ENCODE data around the gene CKLF.

DNA sequence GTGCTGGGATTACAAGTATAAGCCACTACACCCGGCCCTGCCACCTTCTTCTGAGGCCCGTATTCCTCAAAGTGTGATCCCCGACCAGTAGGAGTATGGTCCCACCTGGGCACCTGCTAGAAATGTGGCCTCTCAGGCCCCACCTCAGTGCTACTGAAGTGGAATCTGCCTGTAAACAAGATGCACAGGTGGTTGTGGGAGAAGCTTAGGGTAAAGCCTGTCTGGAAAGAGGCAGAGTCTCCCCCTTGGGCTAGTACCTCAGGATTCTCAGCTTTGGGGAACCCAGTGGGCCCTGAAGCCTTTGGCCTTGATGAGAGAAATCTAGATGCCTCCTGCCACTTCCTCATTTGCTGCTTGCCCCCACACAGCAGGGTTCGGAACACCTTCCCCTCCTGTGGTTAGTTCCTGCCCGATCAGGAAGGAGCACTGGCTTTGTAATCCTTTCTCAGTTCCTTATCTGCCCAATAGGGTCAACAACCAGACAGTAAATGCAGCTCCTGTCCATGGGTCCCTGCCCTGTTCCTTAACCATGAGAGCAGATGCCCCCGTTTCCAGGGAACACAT, 27.7 kb upstream of the CKLF start:
- TF ChIP-seq, protein P1, sequence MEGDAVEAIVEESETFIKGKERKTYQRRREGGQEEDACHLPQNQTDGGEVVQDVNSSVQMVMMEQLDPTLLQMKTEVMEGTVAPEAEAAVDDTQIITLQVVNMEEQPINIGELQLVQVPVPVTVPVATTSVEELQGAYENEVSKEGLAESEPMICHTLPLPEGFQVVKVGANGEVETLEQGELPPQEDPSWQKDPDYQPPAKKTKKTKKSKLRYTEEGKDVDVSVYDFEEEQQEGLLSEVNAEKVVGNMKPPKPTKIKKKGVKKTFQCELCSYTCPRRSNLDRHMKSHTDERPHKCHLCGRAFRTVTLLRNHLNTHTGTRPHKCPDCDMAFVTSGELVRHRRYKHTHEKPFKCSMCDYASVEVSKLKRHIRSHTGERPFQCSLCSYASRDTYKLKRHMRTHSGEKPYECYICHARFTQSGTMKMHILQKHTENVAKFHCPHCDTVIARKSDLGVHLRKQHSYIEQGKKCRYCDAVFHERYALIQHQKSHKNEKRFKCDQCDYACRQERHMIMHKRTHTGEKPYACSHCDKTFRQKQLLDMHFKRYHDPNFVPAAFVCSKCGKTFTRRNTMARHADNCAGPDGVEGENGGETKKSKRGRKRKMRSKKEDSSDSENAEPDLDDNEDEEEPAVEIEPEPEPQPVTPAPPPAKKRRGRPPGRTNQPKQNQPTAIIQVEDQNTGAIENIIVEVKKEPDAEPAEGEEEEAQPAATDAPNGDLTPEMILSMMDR (IDR thresholded peaks at IDR 0.05 in 4 of 5, conservative IDR thresholded peaks at IDR 0.05 in 1 of 5) = no peak
- no peak for TF ChIP-seq POLR2A (IDR thresholded peaks at IDR 0.05)
